GM12878 (cell line): Measurements from ENCODE around the gene SP6. TPM values are rescaled to one million over a fixed set of nuclear protein-coding genes. Genes with fewer than 3 reads are reported as not detected.

Experiments
- ASH2L ChIP-seq: fragments of 300-600, 200-600 bp; sonication (generic); IDR thresholded peaks from 2 replicates; pipeline ENCODE4 v1.6.1; 2017; ENCODE audit warnings: low read depth, mild to moderate bottlenecking, borderline replicate concordance
- ATF2 ChIP-seq: IDR thresholded peaks from 2 replicates; pipeline ENCODE4 v1.6.1; 2012; ENCODE audit warnings: low read length, inconsistent platforms
- ATF3 ChIP-seq: IDR thresholded peaks from 2 replicates; pipeline ENCODE4 v1.6.1; 2011; ENCODE audit warnings: low read depth, mild to moderate bottlenecking, low read length, moderate library complexity, borderline replicate concordance; ENCODE audit errors: extremely low read depth
- BCL11A ChIP-seq: IDR thresholded peaks from 2 replicates; pipeline ENCODE4 v1.6.1; 2011; ENCODE audit warnings: low read depth, low read length
- CBFB ChIP-seq: IDR thresholded peaks from 2 replicates; pipeline ENCODE4 v1.6.1; 2016; ENCODE audit warnings: antibody characterized with exemption, low read depth
- CBX3 ChIP-seq: fragments of 200-600 bp; sonication (generic); IDR thresholded peaks from 2 replicates; pipeline ENCODE4 v1.6.1; 2016; ENCODE audit warnings: low read depth, borderline replicate concordance
- E4F1 ChIP-seq: fragments of 450-650 bp; IDR thresholded peaks from 2 replicates; pipeline ENCODE4 v1.6.1; 2018; ENCODE audit warnings: borderline replicate concordance, mild to moderate bottlenecking; ENCODE audit not compliant: partially characterized antibody
- EED ChIP-seq: sonication (generic); IDR thresholded peaks from 2 replicates; pipeline ENCODE4 v1.6.1; 2016; ENCODE audit warnings: antibody characterized with exemption, low read depth
- ELK1 ChIP-seq: IDR thresholded peaks from 2 replicates; pipeline ENCODE4 v1.6.1; 2012; ENCODE audit warnings: low read depth, low read length, improper control_type of control experiment
- HDGF ChIP-seq: fragments of 450-650 bp; IDR thresholded peaks from 2 replicates; pipeline ENCODE4 v1.6.1; 2016; ENCODE audit warnings: antibody characterized with exemption
- IRF3 ChIP-seq: fragments of 450-650 bp; IDR thresholded peaks from 2 replicates; pipeline ENCODE4 v1.6.1; 2014; ENCODE audit warnings: mild to moderate bottlenecking
- MTA2 ChIP-seq: fragments of 450-650 bp; IDR thresholded peaks from 2 replicates; pipeline ENCODE4 v1.6.1; 2016; ENCODE audit warnings: low read depth, mild to moderate bottlenecking, moderate library complexity
- PML ChIP-seq: IDR thresholded peaks from 2 replicates; pipeline ENCODE4 v1.6.1; 2012; ENCODE audit warnings: low read length, inconsistent platforms
- POLR2AphosphoS2 ChIP-seq: IDR thresholded peaks from 2 replicates; pipeline ENCODE4 v1.6.1; 2011; ENCODE audit warnings: low read depth, mild to moderate bottlenecking, low read length, improper control_type of control experiment, moderate library complexity
- SMARCA5 ChIP-seq: fragments of 450-650 bp; IDR thresholded peaks from 2 replicates; pipeline ENCODE4 v1.6.1; 2017; ENCODE audit warnings: mild to moderate bottlenecking
- SREBF1 ChIP-seq: IDR thresholded peaks from 2 replicates; pipeline ENCODE4 v1.6.1; 2012; ENCODE audit warnings: mild to moderate bottlenecking, low read length
- SREBF2 ChIP-seq: IDR thresholded peaks from 2 replicates; pipeline ENCODE4 v1.6.1; 2012; ENCODE audit warnings: mild to moderate bottlenecking, low read length
- SRF ChIP-seq, 2 experiments: IDR thresholded peaks; 2 replicates each; pipeline ENCODE4 v1.6.1; 2011; ENCODE audit warnings: low read depth in 2 of 2, low read length in 2 of 2, mild to moderate bottlenecking in 1 of 2, moderate library complexity in 1 of 2
- SUZ12 ChIP-seq: fragments of 200-600 bp; sonication (generic); IDR thresholded peaks from one replicate; pipeline ENCODE4 v1.6.1; 2018; ENCODE audit warnings: antibody characterized with exemption, mild to moderate bottlenecking; ENCODE audit not compliant: unreplicated experiment
- TAF1 ChIP-seq: IDR thresholded peaks from 2 replicates; pipeline ENCODE4 v1.6.1; 2011; ENCODE audit warnings: mild to moderate bottlenecking, low read depth, low read length, borderline replicate concordance
- USF1 ChIP-seq: IDR thresholded peaks from 2 replicates; pipeline ENCODE4 v1.6.1; 2011; ENCODE audit warnings: borderline replicate concordance, low read depth, mild to moderate bottlenecking, moderate library complexity, mixed read lengths, low read length; ENCODE audit not compliant: insufficient read depth; ENCODE audit errors: extremely low read length
- ZNF207 ChIP-seq: fragments of 450-650 bp; IDR thresholded peaks from 2 replicates; pipeline ENCODE4 v1.6.1; 2014; ENCODE audit warnings: antibody characterized with exemption, mild to moderate bottlenecking, borderline replicate concordance
- ZNF384 ChIP-seq: IDR thresholded peaks from 2 replicates; pipeline ENCODE4 v1.6.1; 2012; ENCODE audit warnings: low read depth, mild to moderate bottlenecking, low read length, improper control_type of control experiment, borderline replicate concordance
- ZZZ3 ChIP-seq: IDR thresholded peaks from 2 replicates; pipeline ENCODE4 v1.6.1; 2011; ENCODE audit warnings: low read depth; ENCODE audit not compliant: control insufficient read depth, insufficient read length
- polyA plus RNA-seq, 11 experiments: library from polyadenylated mRNA; depleted of rRNA in 4 of 11; unstranded in 6 of 11; stranded (reverse) in 5 of 11; fragments of >200 nt; fragmentation: Nextera tagmentation in 4 of 11; fragmentation: Illumina TruSeq in 1 of 11; extraction: Ambion mirVana in 4 of 11; extraction: Trizol in 1 of 11; gene quantifications; 1 replicate in 1 of 11; 2 replicates in 10 of 11; pipeline versions ENCODE4 v1.2.1 to v1.2.3, GENCODE V29; 2011 to 2016; ENCODE audit warnings: inconsistent platforms in 2 of 11, missing spikeins in 2 of 11, low read depth in 1 of 11
- total RNA-seq, 4 experiments: library from RNA; depleted of rRNA in 3 of 4; stranded (reverse); fragments of >200 nt in 3 of 4; fragmentation: Illumina TruSeq in 1 of 4; extraction: Trizol in 1 of 4; gene quantifications; 2 replicates each; pipeline versions ENCODE4 v1.2.1 to v1.2.3, GENCODE V29; 2013 to 2021

The SP6 gene
- total and polyA plus RNA-seq, 10 of the 15 experiments (the other 5 are each of a cell fraction or from before 2014, with no cell fraction given), result 0.05 to 0.15 (median 0.06) TPM; not detected in 7

GRCh38 chr17:47896672-47897490 is 45.9 kb upstream of the SP6 start (continued):
- no peak for TF ChIP-seq TAF1
- no peak for TF ChIP-seq ZZZ3
- no peak for TF ChIP-seq EED
- TF ChIP-seq IRF3, result no peak
- TF ChIP-seq SREBF1, result no peak
- TF ChIP-seq CBFB, result no peak
- TF ChIP-seq ASH2L, result no peak
- no peak for TF ChIP-seq HDGF
- no peak for TF ChIP-seq POLR2AphosphoS2
- 0 out of 2 replicates have a peak, but pooled peaks have one; percentile 54 for TF ChIP-seq SMARCA5
- TF ChIP-seq SREBF2, result no peak
- peak; percentile 31; the same call in 1 of the 2 replicates for TF ChIP-seq ZNF207
- no peak for TF ChIP-seq ATF2
- TF ChIP-seq E4F1, result no peak
- TF ChIP-seq CBX3, result no peak
- TF ChIP-seq MTA2, result no peak
- no peak for TF ChIP-seq ATF3
- no peak for TF ChIP-seq ZNF384
- no peak for TF ChIP-seq SUZ12
- no peak for TF ChIP-seq ELK1
- TF ChIP-seq BCL11A, result no peak
- TF ChIP-seq USF1, result no peak
- no peak for TF ChIP-seq PML
- no peak for TF ChIP-seq SRF (IDR thresholded peaks at IDR 0.05; ENCODE audit: low read depth in 2 of 2, low read length in 2 of 2)
